ENCODE results near the gene PIP4K2C.

GRCh38 chr12:57624441-57625220 is 33.6 kb downstream of the PIP4K2C start:
- no peak for TF ChIP-seq GATA2 (IDR thresholded peaks at IDR 0.05; ENCODE audit: low read depth, low read length)
- TF ChIP-seq GATA3 (IDR thresholded peaks at IDR 0.05; ENCODE audit: low read depth, low read length): no peak

Data from SH-SY5Y (cell line).